ENCODE data around the gene CRYBA2. TPM values are rescaled to one million over a fixed set of nuclear protein-coding genes. Genes with fewer than 3 reads are reported as not detected.

The CRYBA2 gene
- total RNA-seq, 1 experiment from 2014 or later = not detected

GRCh38 chr2:218944759-218945404 lies 48.3 kb downstream of the CRYBA2 start:
- in situ Hi-C loops (cut with HindIII; ENCODE audit: low pct_unique_long_range_greater_than_20kb, low sequenced_read_pairs) = no loop called here

More at GRCh38 chr2:218944759-218945404, 48.3 kb downstream of the CRYBA2 start:
- no peak for DNase-seq (ENCODE audit: low read depth, low spot score)

Small RNA genes lying within 50 kb of the gene (small RNA-seq; reads per million reads assigned to genes)
- gene MIR375 = 0.04 to 8.9 reads per million in 2 experiments

Other genes starting within 250 kb of the CRYBA2 start
- gene CYP27A1, start 211.3 kb downstream of the CRYBA2 start, total RNA-seq (2014; rRNA removed; shearing (Covaris generic)) = 57.1 and 61.8 TPM in 2 replicates
- gene PRKAG3, start 161.6 kb downstream of the CRYBA2 start, total RNA-seq (2014; rRNA removed; shearing (Covaris generic)) = not detected in 2 replicates
- not detected in 2 replicates for gene WNT6, start 133.6 kb downstream of the CRYBA2 start, total RNA-seq (2014; rRNA removed; shearing (Covaris generic))
- gene WNT10A, start 112.6 kb downstream of the CRYBA2 start, total RNA-seq (2014; rRNA removed; shearing (Covaris generic)) = 0.05 and 0.11 TPM in 2 replicates
- gene CDK5R2, start 33.8 kb downstream of the CRYBA2 start, total RNA-seq (2014; rRNA removed; shearing (Covaris generic)) = 0.08 and 0.24 TPM in 2 replicates
- gene FEV, start 8.2 kb downstream of the CRYBA2 start, total RNA-seq (2014; rRNA removed; shearing (Covaris generic)) = not detected in 2 replicates
- gene CFAP65, start 48.1 kb upstream of the CRYBA2 start, total RNA-seq (2014; rRNA removed; shearing (Covaris generic)) = 0.16 and 0.24 TPM in 2 replicates
- gene IHH, start 67.5 kb upstream of the CRYBA2 start, total RNA-seq (2014; rRNA removed; shearing (Covaris generic)) = not detected in 2 replicates
- gene NHEJ1, start 167.4 kb upstream of the CRYBA2 start, total RNA-seq (2014; rRNA removed; shearing (Covaris generic)) = 25.5 and 28.4 TPM in 2 replicates
- gene SLC23A3, start 176.6 kb upstream of the CRYBA2 start, total RNA-seq (2014; rRNA removed; shearing (Covaris generic)) = 0.13 and 0.34 TPM in 2 replicates
- 42.6 and 46.4 TPM in 2 replicates for gene CNPPD1, start 183.5 kb upstream of the CRYBA2 start, total RNA-seq (2014; rRNA removed; shearing (Covaris generic))
- gene RETREG2, start 184.9 kb upstream of the CRYBA2 start, total RNA-seq (2014; rRNA removed; shearing (Covaris generic)) = 104 and 124 TPM in 2 replicates
- gene ZFAND2B, start 213.4 kb upstream of the CRYBA2 start, total RNA-seq (2014; rRNA removed; shearing (Covaris generic)) = 10.9 and 16.2 TPM in 2 replicates
- gene ABCB6, start 225.5 kb upstream of the CRYBA2 start, total RNA-seq (2014; rRNA removed; shearing (Covaris generic)) = 43.7 and 50.7 TPM in 2 replicates
- 36.7 and 45.7 TPM in 2 replicates for gene ATG9A, start 236.2 kb upstream of the CRYBA2 start, total RNA-seq (2014; rRNA removed; shearing (Covaris generic))
- 43.5 and 43.6 TPM in 2 replicates for gene ANKZF1, start 236.4 kb upstream of the CRYBA2 start, total RNA-seq (2014; rRNA removed; shearing (Covaris generic))